Keratinocyte (primary cell): ENCODE data around the gene DMAC1. TPM values are rescaled to one million over a fixed set of nuclear protein-coding genes. Genes with fewer than 3 reads are reported as not detected.
A peak's percentile ranks its signal among the peaks of the same experiment; 100 is the strongest.

Source experiments
- DNase-seq: peaks from one replicate; pipeline ENCODE4 v3.0.0-alpha.2; 2011; ENCODE audit warnings: low read depth, missing footprints, low spot score
- FAIRE-seq: peaks from 2 replicates; lab custom pipeline; 2011; peaks lifted over from hg19 to GRCh38; lab: Jason Lieb, UNC
- H2AFZ ChIP-seq: 2 replicates; pipeline ENCODE4 v1.6.0; 2012; ENCODE audit warnings: low read length, control low read depth, inconsistent platforms; ENCODE audit not compliant: control insufficient read depth
- H3K27ac ChIP-seq: 2 replicates; pipeline ENCODE4 v1.5.1; 2011; ENCODE audit warnings: low read length; ENCODE audit not compliant: control insufficient read depth, insufficient read depth
- H3K27me3 ChIP-seq: 3 replicates; pipeline ENCODE4 v1.6.0; 2011; ENCODE audit warnings: low read length; ENCODE audit not compliant: control insufficient read depth, insufficient read depth; ENCODE audit errors: extremely low read depth
- H3K36me3 ChIP-seq, 2 experiments: 2 replicates in 1 of 2; 3 replicates in 1 of 2; pipeline ENCODE4 v1.5.1; 2011; ENCODE audit warnings: low read length in 2 of 2, mild to moderate bottlenecking in 1 of 2; ENCODE audit not compliant: control insufficient read depth in 2 of 2, insufficient read depth in 2 of 2; ENCODE audit errors: extremely low read depth in 1 of 2
- H3K4me1 ChIP-seq: 3 replicates; pipeline ENCODE4 v1.5.1; 2011; ENCODE audit warnings: low read length; ENCODE audit not compliant: control insufficient read depth, insufficient read depth; ENCODE audit errors: extremely low read depth
- H3K4me2 ChIP-seq: 3 replicates; pipeline ENCODE4 v1.6.0; 2011; ENCODE audit warnings: low read depth, low read length; ENCODE audit not compliant: control insufficient read depth, insufficient read depth; ENCODE audit errors: extremely low read depth
- H3K4me3 ChIP-seq, 3 experiments: fragments of 200-600 bp in 1 of 3; sonication (generic) in 1 of 3; 2 replicates in 2 of 3; 3 replicates in 1 of 3; pipeline ENCODE4 v1.5.1; 2011 to 2016; ENCODE audit warnings: low read length in 3 of 3, mild to moderate bottlenecking in 3 of 3, control low read depth in 2 of 3, inconsistent platforms in 1 of 3, low read depth in 1 of 3, mixed read lengths in 1 of 3, mixed run types in 1 of 3, moderate library complexity in 1 of 3; ENCODE audit not compliant: control insufficient read depth in 2 of 3, insufficient read depth in 2 of 3; ENCODE audit errors: extremely low read depth in 1 of 3
- H3K79me2 ChIP-seq: 2 replicates; pipeline ENCODE4 v1.6.0; 2012; ENCODE audit warnings: low read length; ENCODE audit not compliant: control insufficient read depth, insufficient read depth
- H3K9ac ChIP-seq: 3 replicates; pipeline ENCODE4 v1.6.0; 2011; ENCODE audit warnings: low read length; ENCODE audit not compliant: control insufficient read depth, insufficient read depth; ENCODE audit errors: extremely low read depth
- H3K9me1 ChIP-seq: 3 replicates; pipeline ENCODE4 v1.6.0; 2011; ENCODE audit warnings: low read length; ENCODE audit not compliant: control insufficient read depth, insufficient read depth; ENCODE audit errors: extremely low read depth
- H3K9me3 ChIP-seq: 2 replicates; pipeline ENCODE4 v1.5.1; 2012; ENCODE audit warnings: low read depth, low read length; ENCODE audit not compliant: control insufficient read depth
- H4K20me1 ChIP-seq: 3 replicates; pipeline ENCODE4 v1.6.0; 2011; ENCODE audit warnings: low read length; ENCODE audit not compliant: control insufficient read depth, insufficient read depth; ENCODE audit errors: extremely low read depth
- EZH2 ChIP-seq: IDR thresholded peaks from one replicate; pipeline ENCODE4 v1.6.1; 2012; ENCODE audit warnings: inconsistent platforms, mild to moderate bottlenecking, low read length, moderate library complexity
- dilution Hi-C: fragments of 300-500 bp; cut with MboI; formaldehyde crosslinking; loops from one replicate; pipeline ENCODE4 v1.7.0; 2020; ENCODE audit warnings: low sequenced_read_pairs; ENCODE audit not compliant: extremely low pct_ligation_motif_present
- polyA minus RNA-seq, 3 experiments: library from RNA; depleted of rRNA, polyadenylated mRNA; stranded (reverse); fragments of >200 nt; gene quantifications; 1 replicate in 1 of 3; 2 replicates in 1 of 3; 3 replicates in 1 of 3; pipeline ENCODE4 v1.2.3, GENCODE V29; 2011
- polyA plus RNA-seq, 5 experiments: library from polyadenylated mRNA; depleted of rRNA in 3 of 5; stranded (reverse) in 3 of 5; stranded (forward) in 1 of 5; unstranded in 1 of 5; fragments of >200 nt; gene quantifications; 1 replicate in 1 of 5; 2 replicates in 3 of 5; 3 replicates in 1 of 5; pipeline versions ENCODE4 v1.2.1 to v1.2.3, GENCODE V29; 2011 to 2012; ENCODE audit warnings: missing spikeins in 2 of 5, low read depth in 1 of 5, low replicate concordance in 1 of 5
- TF ChIP-seq, protein P1 (sequence below), 3 experiments: IDR thresholded peaks in 1 of 3; conservative IDR thresholded peaks in 1 of 3; optimal IDR thresholded peaks in 1 of 3; 2 replicates in 2 of 3; 3 replicates in 1 of 3; pipeline versions ENCODE3 to v1.5.1; 2011; ENCODE audit warnings: low read length in 3 of 3, mild to moderate bottlenecking in 3 of 3, moderate library complexity in 2 of 3, control low read depth in 1 of 3, inconsistent platforms in 1 of 3; ENCODE audit not compliant: insufficient read depth in 2 of 3; ENCODE audit errors: extremely low read depth in 1 of 3

The DMAC1 gene, protein sequence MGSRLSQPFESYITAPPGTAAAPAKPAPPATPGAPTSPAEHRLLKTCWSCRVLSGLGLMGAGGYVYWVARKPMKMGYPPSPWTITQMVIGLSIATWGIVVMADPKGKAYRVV
- polyA plus RNA-seq (22.0 to 71.4 TPM (median 70.4 TPM) in 3 replicates), polyA minus RNA-seq (10.6 to 14.0 TPM (median 11.2 TPM) in 3 replicates)
- polyA plus RNA-seq (2011; ENCODE audit: low read depth) = 326 TPM
- polyA plus RNA-seq (2011; cell fraction: cytosol; rRNA removed) = 34.2 and 48.8 TPM in 2 replicates
- polyA plus RNA-seq (2011; cell fraction: nucleus; rRNA removed) = 17.9 and 25.3 TPM in 2 replicates
- 58.9 and 69.9 TPM in 2 replicates for polyA plus RNA-seq (2012; ENCODE audit: low replicate concordance)
- 18.8 TPM for polyA minus RNA-seq (2011; cell fraction: cytosol; rRNA and poly(A)+ RNA removed)
- polyA minus RNA-seq (2011; cell fraction: nucleus; rRNA and poly(A)+ RNA removed) = 3.1 and 3.6 TPM in 2 replicates

DNA sequence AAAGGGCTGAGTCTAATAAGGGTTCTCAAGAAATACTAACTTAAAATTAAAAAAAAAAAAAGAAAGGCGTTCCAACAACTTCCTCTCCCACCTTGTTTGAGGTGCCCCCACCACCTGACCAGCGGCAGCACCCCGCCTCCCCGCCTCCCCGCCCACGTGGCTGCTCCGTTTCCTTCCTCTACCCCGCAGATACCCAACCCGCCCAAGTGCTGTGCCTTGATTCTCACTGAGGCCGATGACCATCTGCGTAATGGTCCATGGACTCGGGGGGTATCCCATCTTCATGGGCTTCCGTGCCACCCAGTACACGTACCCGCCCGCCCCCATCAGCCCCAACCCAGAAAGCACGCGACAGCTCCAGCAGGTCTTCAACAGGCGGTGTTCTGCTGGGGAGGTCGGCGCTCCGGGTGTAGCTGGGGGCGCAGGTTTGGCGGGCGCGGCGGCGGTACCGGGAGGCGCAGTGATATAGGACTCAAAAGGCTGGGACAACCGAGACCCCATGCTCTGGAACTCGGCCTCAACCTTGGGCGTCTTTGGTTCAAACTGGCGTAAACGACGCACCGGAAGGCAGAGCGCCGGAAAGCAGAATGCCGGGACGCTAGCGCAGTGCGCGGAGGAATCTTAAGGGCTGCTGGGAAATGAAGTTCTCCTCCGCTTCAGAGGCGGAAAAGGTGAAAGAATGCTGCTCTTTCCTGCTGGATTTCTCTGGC lies at the start of gene DMAC1:
TSS of gene DMAC1 (minus strand) at position 545 of the 710 bp plus-strand sequence. CDS start at position 501, 44 bp downstream.
- Histone ChIP-seq H3K36me3 (peaks cover 0 to 4% of the 10 kb centered on the region in 2 experiments), H3K27me3 (no peaks in the 10 kb centered on the region), H3K4me3 (peak within 1 kb of the TSS; percentile 89 to 98 (median 90)), H4K20me1 (no peaks in the 10 kb centered on the region), H2AFZ (peak within 1 kb of the TSS; percentile 95), H3K4me1 (peaks cover 9% of the 10 kb centered on the region), H3K27ac (peak within 1 kb of the TSS; percentile 77), H3K9ac (peak within 1 kb of the TSS; percentile 83), H3K79me2 (peaks cover 14% of the 10 kb centered on the region), H3K4me2 (peak within 1 kb of the TSS; percentile 98), H3K9me3 (no peaks in the 10 kb centered on the region), H3K9me1 (peaks cover 3% of the 10 kb centered on the region)
- peak; percentile 85 for FAIRE-seq
- peak; percentile 41 for DNase-seq
- dilution Hi-C loops = no loop called here
- TF ChIP-seq EZH2 = no peak
- TF ChIP-seq, protein P1, sequence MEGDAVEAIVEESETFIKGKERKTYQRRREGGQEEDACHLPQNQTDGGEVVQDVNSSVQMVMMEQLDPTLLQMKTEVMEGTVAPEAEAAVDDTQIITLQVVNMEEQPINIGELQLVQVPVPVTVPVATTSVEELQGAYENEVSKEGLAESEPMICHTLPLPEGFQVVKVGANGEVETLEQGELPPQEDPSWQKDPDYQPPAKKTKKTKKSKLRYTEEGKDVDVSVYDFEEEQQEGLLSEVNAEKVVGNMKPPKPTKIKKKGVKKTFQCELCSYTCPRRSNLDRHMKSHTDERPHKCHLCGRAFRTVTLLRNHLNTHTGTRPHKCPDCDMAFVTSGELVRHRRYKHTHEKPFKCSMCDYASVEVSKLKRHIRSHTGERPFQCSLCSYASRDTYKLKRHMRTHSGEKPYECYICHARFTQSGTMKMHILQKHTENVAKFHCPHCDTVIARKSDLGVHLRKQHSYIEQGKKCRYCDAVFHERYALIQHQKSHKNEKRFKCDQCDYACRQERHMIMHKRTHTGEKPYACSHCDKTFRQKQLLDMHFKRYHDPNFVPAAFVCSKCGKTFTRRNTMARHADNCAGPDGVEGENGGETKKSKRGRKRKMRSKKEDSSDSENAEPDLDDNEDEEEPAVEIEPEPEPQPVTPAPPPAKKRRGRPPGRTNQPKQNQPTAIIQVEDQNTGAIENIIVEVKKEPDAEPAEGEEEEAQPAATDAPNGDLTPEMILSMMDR (optimal IDR thresholded peaks at IDR 0.05 in 1 of 3, IDR thresholded peaks at IDR 0.05 in 1 of 3, conservative IDR thresholded peaks at IDR 0.05 in 1 of 3; ENCODE audit: extremely low read depth in 1 of 3, insufficient read depth in 2 of 3, low read length in 3 of 3) = no peak

DNA sequence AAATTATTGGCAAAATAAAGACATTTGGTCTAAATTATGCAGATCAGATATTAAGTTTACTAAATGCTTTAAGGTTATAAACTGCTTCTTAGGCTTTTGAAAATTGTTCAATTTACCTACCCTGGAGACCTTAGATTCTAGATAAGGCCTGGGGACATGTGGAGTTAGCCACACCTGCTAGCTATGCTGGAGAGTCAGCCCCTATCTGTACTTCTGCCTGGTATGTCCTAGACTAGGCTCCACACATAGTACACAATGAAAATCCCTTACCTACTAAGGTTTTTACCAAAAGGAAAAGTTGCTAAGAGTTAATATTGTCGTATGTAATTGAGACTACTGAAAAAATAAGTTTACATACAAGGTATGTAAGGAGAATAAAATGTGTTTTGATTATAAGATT lies 49.8 kb upstream of the DMAC1 start:
- no peaks in the 10 kb centered on the region for H3K9me3 ChIP-seq
- no peak overlapping the region for H3K27ac ChIP-seq
- no peaks in the 10 kb centered on the region for H4K20me1 ChIP-seq
- H2AFZ ChIP-seq = no peak overlapping the region
- H3K4me2 ChIP-seq = no peak overlapping the region
- H3K9me1 ChIP-seq = no peaks in the 10 kb centered on the region
- TF ChIP-seq, protein P1 (optimal IDR thresholded peaks at IDR 0.05 in 1 of 3, IDR thresholded peaks at IDR 0.05 in 1 of 3, conservative IDR thresholded peaks at IDR 0.05 in 1 of 3; ENCODE audit: extremely low read depth in 1 of 3, insufficient read depth in 2 of 3, low read length in 3 of 3) = no peak
- no peak for TF ChIP-seq EZH2
- FAIRE-seq = no peak
- H3K4me1 ChIP-seq = no peaks in the 10 kb centered on the region
- DNase-seq = no peak
- no peaks in the 10 kb centered on the region for H3K79me2 ChIP-seq
- no peak overlapping the region for H3K4me3 ChIP-seq
- dilution Hi-C loops = no loop called here
- H3K9ac ChIP-seq = no peak overlapping the region
- no peaks in the 10 kb centered on the region for H3K36me3 ChIP-seq
- no peaks in the 10 kb centered on the region for H3K27me3 ChIP-seq
